Chondrocyte (in vitro differentiated cells): Measurements from ENCODE around the gene RASSF4. TPM values are rescaled to one million over a fixed set of nuclear protein-coding genes. Genes with fewer than 3 reads are reported as not detected.
"Not testable (repeated sequence)": the region's sequence is repeated elsewhere in the genome, so short reads cannot be mapped to it uniquely, and the experiment has no call there.

ENCODE experiments used
- DNase-seq: peaks from one replicate; pipeline ENCODE4 v3.0.0; 2021; ENCODE audit warnings: mixed read lengths, low spot score
- H3K27ac Mint-ChIP-seq: one replicate; pipeline ENCODE4 v1.8.0; 2021; ENCODE audit warnings: mild to moderate bottlenecking, moderate library complexity, mixed read lengths; ENCODE audit not compliant: unreplicated experiment
- H3K27me3 Mint-ChIP-seq: 2 replicates; pipeline ENCODE4 v1.8.0; 2021; ENCODE audit warnings: low read depth, mixed read lengths
- H3K36me3 Mint-ChIP-seq: 2 replicates; pipeline ENCODE4 v1.8.0; 2021; ENCODE audit warnings: low read depth, mixed read lengths
- H3K4me1 Mint-ChIP-seq: 2 replicates; pipeline ENCODE4 v1.8.0; 2021; ENCODE audit warnings: low read depth, mild to moderate bottlenecking, mixed read lengths
- H3K4me3 Mint-ChIP-seq: one replicate; pipeline ENCODE4 v1.8.0; 2021; ENCODE audit warnings: mild to moderate bottlenecking, moderate library complexity, mixed read lengths; ENCODE audit not compliant: unreplicated experiment
- H3K9me3 Mint-ChIP-seq: 2 replicates; pipeline ENCODE4 v1.8.0; 2021; ENCODE audit warnings: low read depth, mixed read lengths
- total RNA-seq: library from RNA; stranded (reverse); gene quantifications from 3 replicates; pipeline ENCODE4 v1.2.1, GENCODE V29; 2021
- TF ChIP-seq, protein P1 (sequence below): fragments of 200-600 bp; sonication (generic); IDR thresholded peaks from 2 replicates; pipeline ENCODE4 v1.5.0; 2021; ENCODE audit warnings: antibody characterized with exemption, mild to moderate bottlenecking, moderate library complexity

RASSF4 gene
- total RNA-seq, 1 donor from 2014 or later = 37.8 TPM

GRCh38 chr10:45008524-45009161 is 49.0 kb downstream of the RASSF4 start:
- Mint-ChIP-seq H3K9me3 (peaks cover 3% of the 10 kb centered on the region), H3K4me1 (no peaks in the 10 kb centered on the region), H3K4me3 (no peak overlapping the region), H3K36me3 (peaks cover 15% of the 10 kb centered on the region), H3K27ac (no peak overlapping the region), H3K27me3 (no peaks in the 10 kb centered on the region)
- DNase-seq = no peak
- TF ChIP-seq, protein P1, sequence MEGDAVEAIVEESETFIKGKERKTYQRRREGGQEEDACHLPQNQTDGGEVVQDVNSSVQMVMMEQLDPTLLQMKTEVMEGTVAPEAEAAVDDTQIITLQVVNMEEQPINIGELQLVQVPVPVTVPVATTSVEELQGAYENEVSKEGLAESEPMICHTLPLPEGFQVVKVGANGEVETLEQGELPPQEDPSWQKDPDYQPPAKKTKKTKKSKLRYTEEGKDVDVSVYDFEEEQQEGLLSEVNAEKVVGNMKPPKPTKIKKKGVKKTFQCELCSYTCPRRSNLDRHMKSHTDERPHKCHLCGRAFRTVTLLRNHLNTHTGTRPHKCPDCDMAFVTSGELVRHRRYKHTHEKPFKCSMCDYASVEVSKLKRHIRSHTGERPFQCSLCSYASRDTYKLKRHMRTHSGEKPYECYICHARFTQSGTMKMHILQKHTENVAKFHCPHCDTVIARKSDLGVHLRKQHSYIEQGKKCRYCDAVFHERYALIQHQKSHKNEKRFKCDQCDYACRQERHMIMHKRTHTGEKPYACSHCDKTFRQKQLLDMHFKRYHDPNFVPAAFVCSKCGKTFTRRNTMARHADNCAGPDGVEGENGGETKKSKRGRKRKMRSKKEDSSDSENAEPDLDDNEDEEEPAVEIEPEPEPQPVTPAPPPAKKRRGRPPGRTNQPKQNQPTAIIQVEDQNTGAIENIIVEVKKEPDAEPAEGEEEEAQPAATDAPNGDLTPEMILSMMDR = peak; percentile 96

DNA sequence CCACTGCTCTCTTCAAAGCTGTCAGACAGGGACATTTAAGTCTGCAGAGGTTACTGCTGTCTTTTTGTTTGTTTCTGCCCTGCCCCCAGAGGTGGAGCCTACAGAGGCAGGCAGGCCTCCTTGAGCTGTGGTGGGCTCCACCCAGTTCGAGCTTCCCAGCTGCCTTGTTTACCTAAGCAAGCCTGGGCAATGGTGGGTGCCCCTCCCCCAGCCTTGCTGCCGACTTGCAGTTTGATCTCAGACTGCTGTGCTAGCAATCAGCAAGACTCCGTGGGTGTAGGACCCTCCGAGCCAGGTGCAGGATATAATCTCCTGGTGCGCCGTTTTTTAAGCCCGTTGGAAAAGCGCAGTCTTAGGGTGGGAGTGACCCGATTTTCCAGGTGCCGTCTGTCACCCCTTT is 55.0 kb downstream of the RASSF4 start:
- not testable (repeated sequence) for H3K27ac Mint-ChIP-seq, H3K4me1 Mint-ChIP-seq, DNase-seq, H3K27me3 Mint-ChIP-seq, H3K4me3 Mint-ChIP-seq, H3K9me3 Mint-ChIP-seq, H3K36me3 Mint-ChIP-seq

GRCh38 chr10:45015590-45015989 is 56.0 kb downstream of the RASSF4 start:
- no peaks in the 10 kb centered on the region for H3K9me3 Mint-ChIP-seq
- peaks cover 2% of the 10 kb centered on the region for H3K27me3 Mint-ChIP-seq
- H3K4me3 Mint-ChIP-seq = no peak overlapping the region
- H3K36me3 Mint-ChIP-seq = no peaks in the 10 kb centered on the region
- H3K27ac Mint-ChIP-seq = no peak overlapping the region
- H3K4me1 Mint-ChIP-seq = no peaks in the 10 kb centered on the region
- TF ChIP-seq, protein P1 = no peak
- no peak for DNase-seq

- Mint-ChIP-seq H3K27me3 (no peaks in the 10 kb centered on the region), H3K27ac (no peak overlapping the region), H3K4me1 (no peaks in the 10 kb centered on the region), H3K4me3 (no peak overlapping the region), H3K9me3 (peaks cover 17% of the 10 kb centered on the region), H3K36me3 (no peaks in the 10 kb centered on the region)
- DNase-seq = no peak
- TF ChIP-seq, protein P1 = no peak
Observed at GRCh38 chr10:45023426-45023825, 63.8 kb downstream of the RASSF4 start.

GRCh38 chr10:45034301-45034700 is 74.7 kb downstream of the RASSF4 start:
- Mint-ChIP-seq H3K27me3 (peaks cover 7% of the 10 kb centered on the region), H3K4me3 (no peak overlapping the region), H3K4me1 (peaks cover 6% of the 10 kb centered on the region), H3K36me3 (peaks cover 4% of the 10 kb centered on the region), H3K9me3 (peaks cover 15% of the 10 kb centered on the region), H3K27ac (no peak overlapping the region)
- no peak for DNase-seq
- TF ChIP-seq, protein P1 = no peak

GRCh38 chr10:45035673-45036072 is 76.1 kb downstream of the RASSF4 start:
- H3K4me1 Mint-ChIP-seq = peaks cover 7% of the 10 kb centered on the region
- no peak overlapping the region for H3K4me3 Mint-ChIP-seq
- H3K27me3 Mint-ChIP-seq = peaks cover 7% of the 10 kb centered on the region
- H3K36me3 Mint-ChIP-seq = peaks cover 4% of the 10 kb centered on the region
- no peak overlapping the region for H3K27ac Mint-ChIP-seq
- peaks cover 8% of the 10 kb centered on the region for H3K9me3 Mint-ChIP-seq
- no peak for DNase-seq
- TF ChIP-seq, protein P1 = no peak
